Testis (tissue), 2 donors: ENCODE measurements around the gene TNFAIP6.

Experiments used
- CTCF ChIP-seq, 3 experiments: fragments of 450-650 bp in 2 of 3; fragments of 200-600 bp in 1 of 3; sonication (generic) in 1 of 3; IDR thresholded peaks; one replicate each; pipeline ENCODE4 v1.5.1; 2016 to 2019; ENCODE audit warnings: antibody characterized with exemption in 3 of 3, mild to moderate bottlenecking in 2 of 3, moderate library complexity in 1 of 3
- POLR2A ChIP-seq: fragments of 450-650 bp; IDR thresholded peaks from one replicate; pipeline ENCODE4 v1.6.1; 2017; ENCODE audit warnings: antibody characterized with exemption, mild to moderate bottlenecking, moderate library complexity

GRCh38 chr2:151334082-151334815, 23.1 kb upstream of the TNFAIP6 start:
- no peak for TF ChIP-seq POLR2A
- TF ChIP-seq CTCF (IDR thresholded peaks at IDR 0.05) = no peak
